Measurements from ENCODE around the gene GFRA1.

Gene GFRA1

GRCh38 chr10:116201670-116202430 lies 71.2 kb downstream of the GFRA1 start:
- Histone ChIP-seq H3K36me3 (ENCODE audit: control insufficient read depth, insufficient read depth, low read length) (no peaks in the 10 kb centered on the region), H3K27me3 (ENCODE audit: control insufficient read depth, insufficient read depth, low read length) (no peaks in the 10 kb centered on the region), H3K27ac (ENCODE audit: low read depth, low read length) (no peak overlapping the region), H3K9ac (ENCODE audit: low read length) (no peak overlapping the region), H3K4me1 (ENCODE audit: control insufficient read depth, insufficient read depth, low read length) (no peaks in the 10 kb centered on the region), H3K4me3 (ENCODE audit: low read length) (no peak overlapping the region)

- H3K9ac ChIP-seq (ENCODE audit: low read length) = no peak overlapping the region
- H3K4me1 ChIP-seq (ENCODE audit: control insufficient read depth, insufficient read depth, low read length) = no peaks in the 10 kb centered on the region
- H3K36me3 ChIP-seq (ENCODE audit: control insufficient read depth, insufficient read depth, low read length) = no peaks in the 10 kb centered on the region
- H3K27me3 ChIP-seq (ENCODE audit: control insufficient read depth, insufficient read depth, low read length) = no peaks in the 10 kb centered on the region
- no peak overlapping the region for H3K4me3 ChIP-seq (ENCODE audit: low read length)
- no peak overlapping the region for H3K27ac ChIP-seq (ENCODE audit: low read depth, low read length)
Measured at GRCh38 chr10:116201011-116201410, 72.0 kb downstream of the GFRA1 start.

GRCh38 chr10:116198676-116199035 lies 74.3 kb downstream of the GFRA1 start:
- no peak overlapping the region for H3K9ac ChIP-seq (ENCODE audit: low read length)
- H3K27me3 ChIP-seq (ENCODE audit: control insufficient read depth, insufficient read depth, low read length) = no peaks in the 10 kb centered on the region
- no peaks in the 10 kb centered on the region for H3K4me1 ChIP-seq (ENCODE audit: control insufficient read depth, insufficient read depth, low read length)
- H3K27ac ChIP-seq (ENCODE audit: low read depth, low read length) = no peak overlapping the region
- no peaks in the 10 kb centered on the region for H3K36me3 ChIP-seq (ENCODE audit: control insufficient read depth, insufficient read depth, low read length)
- no peak overlapping the region for H3K4me3 ChIP-seq (ENCODE audit: low read length)

- no peaks in the 10 kb centered on the region for H3K27me3 ChIP-seq (ENCODE audit: control insufficient read depth, insufficient read depth, low read length)
- H3K4me3 ChIP-seq (ENCODE audit: low read length) = no peak overlapping the region
- H3K27ac ChIP-seq (ENCODE audit: low read depth, low read length) = no peak overlapping the region
- no peaks in the 10 kb centered on the region for H3K4me1 ChIP-seq (ENCODE audit: control insufficient read depth, insufficient read depth, low read length)
- no peaks in the 10 kb centered on the region for H3K36me3 ChIP-seq (ENCODE audit: control insufficient read depth, insufficient read depth, low read length)
- H3K9ac ChIP-seq (ENCODE audit: low read length) = no peak overlapping the region
Measured at GRCh38 chr10:116197946-116198675, 74.9 kb downstream of the GFRA1 start.

- Histone ChIP-seq H3K27me3 (ENCODE audit: control insufficient read depth, insufficient read depth, low read length) (no peaks in the 10 kb centered on the region), H3K36me3 (ENCODE audit: control insufficient read depth, insufficient read depth, low read length) (no peaks in the 10 kb centered on the region), H3K9ac (ENCODE audit: low read length) (no peak overlapping the region), H3K4me3 (ENCODE audit: low read length) (no peak overlapping the region), H3K4me1 (ENCODE audit: control insufficient read depth, insufficient read depth, low read length) (no peaks in the 10 kb centered on the region), H3K27ac (ENCODE audit: low read depth, low read length) (no peak overlapping the region)
Measured at GRCh38 chr10:116195583-116195982, 77.4 kb downstream of the GFRA1 start.

GRCh38 chr10:116195039-116195438 lies 78.0 kb downstream of the GFRA1 start:
- Histone ChIP-seq H3K36me3 (ENCODE audit: control insufficient read depth, insufficient read depth, low read length) (no peaks in the 10 kb centered on the region), H3K4me1 (ENCODE audit: control insufficient read depth, insufficient read depth, low read length) (no peaks in the 10 kb centered on the region), H3K27ac (ENCODE audit: low read depth, low read length) (no peak overlapping the region), H3K9ac (ENCODE audit: low read length) (no peak overlapping the region), H3K27me3 (ENCODE audit: control insufficient read depth, insufficient read depth, low read length) (no peaks in the 10 kb centered on the region), H3K4me3 (ENCODE audit: low read length) (no peak overlapping the region)

- Histone ChIP-seq H3K4me3 (ENCODE audit: low read length) (no peak overlapping the region), H3K27me3 (ENCODE audit: control insufficient read depth, insufficient read depth, low read length) (no peaks in the 10 kb centered on the region), H3K4me1 (ENCODE audit: control insufficient read depth, insufficient read depth, low read length) (no peaks in the 10 kb centered on the region), H3K9ac (ENCODE audit: low read length) (no peak overlapping the region), H3K27ac (ENCODE audit: low read depth, low read length) (no peak overlapping the region), H3K36me3 (ENCODE audit: control insufficient read depth, insufficient read depth, low read length) (no peaks in the 10 kb centered on the region)
Measured at GRCh38 chr10:116194061-116194460, 78.9 kb downstream of the GFRA1 start.

GRCh38 chr10:116190883-116191282 lies 82.1 kb downstream of the GFRA1 start:
- Histone ChIP-seq H3K36me3 (ENCODE audit: control insufficient read depth, insufficient read depth, low read length) (no peaks in the 10 kb centered on the region), H3K4me1 (ENCODE audit: control insufficient read depth, insufficient read depth, low read length) (no peaks in the 10 kb centered on the region), H3K4me3 (ENCODE audit: low read length) (no peak overlapping the region), H3K27ac (ENCODE audit: low read depth, low read length) (no peak overlapping the region), H3K27me3 (ENCODE audit: control insufficient read depth, insufficient read depth, low read length) (no peaks in the 10 kb centered on the region), H3K9ac (ENCODE audit: low read length) (no peak overlapping the region)

GRCh38 chr10:116186273-116186672 lies 86.7 kb downstream of the GFRA1 start:
- H3K27ac ChIP-seq (ENCODE audit: low read depth, low read length) = no peak overlapping the region
- no peaks in the 10 kb centered on the region for H3K27me3 ChIP-seq (ENCODE audit: control insufficient read depth, insufficient read depth, low read length)
- no peak overlapping the region for H3K9ac ChIP-seq (ENCODE audit: low read length)
- H3K4me1 ChIP-seq (ENCODE audit: control insufficient read depth, insufficient read depth, low read length) = no peaks in the 10 kb centered on the region
- H3K36me3 ChIP-seq (ENCODE audit: control insufficient read depth, insufficient read depth, low read length) = no peaks in the 10 kb centered on the region
- H3K4me3 ChIP-seq (ENCODE audit: low read length) = no peak overlapping the region

GRCh38 chr10:116185199-116185867 lies 87.7 kb downstream of the GFRA1 start:
- H3K27me3 ChIP-seq (ENCODE audit: control insufficient read depth, insufficient read depth, low read length) = no peaks in the 10 kb centered on the region
- H3K36me3 ChIP-seq (ENCODE audit: control insufficient read depth, insufficient read depth, low read length) = no peaks in the 10 kb centered on the region
- no peaks in the 10 kb centered on the region for H3K4me1 ChIP-seq (ENCODE audit: control insufficient read depth, insufficient read depth, low read length)
- no peak overlapping the region for H3K4me3 ChIP-seq (ENCODE audit: low read length)
- no peak overlapping the region for H3K9ac ChIP-seq (ENCODE audit: low read length)
- no peak overlapping the region for H3K27ac ChIP-seq (ENCODE audit: low read depth, low read length)

GRCh38 chr10:116184512-116184794 lies 88.6 kb downstream of the GFRA1 start:
- Histone ChIP-seq H3K4me3 (ENCODE audit: low read length) (no peak overlapping the region), H3K4me1 (ENCODE audit: control insufficient read depth, insufficient read depth, low read length) (no peaks in the 10 kb centered on the region), H3K36me3 (ENCODE audit: control insufficient read depth, insufficient read depth, low read length) (no peaks in the 10 kb centered on the region), H3K27ac (ENCODE audit: low read depth, low read length) (no peak overlapping the region), H3K27me3 (ENCODE audit: control insufficient read depth, insufficient read depth, low read length) (no peaks in the 10 kb centered on the region), H3K9ac (ENCODE audit: low read length) (no peak overlapping the region)

- Histone ChIP-seq H3K4me3 (ENCODE audit: low read length) (no peak overlapping the region), H3K4me1 (ENCODE audit: control insufficient read depth, insufficient read depth, low read length) (no peaks in the 10 kb centered on the region), H3K9ac (ENCODE audit: low read length) (no peak overlapping the region), H3K27me3 (ENCODE audit: control insufficient read depth, insufficient read depth, low read length) (no peaks in the 10 kb centered on the region), H3K27ac (ENCODE audit: low read depth, low read length) (no peak overlapping the region), H3K36me3 (ENCODE audit: control insufficient read depth, insufficient read depth, low read length) (no peaks in the 10 kb centered on the region)
Measured at GRCh38 chr10:116183733-116184511, 89.1 kb downstream of the GFRA1 start.
